ENCODE measurements around the gene DCAF7.

DCAF7 gene

DNA sequence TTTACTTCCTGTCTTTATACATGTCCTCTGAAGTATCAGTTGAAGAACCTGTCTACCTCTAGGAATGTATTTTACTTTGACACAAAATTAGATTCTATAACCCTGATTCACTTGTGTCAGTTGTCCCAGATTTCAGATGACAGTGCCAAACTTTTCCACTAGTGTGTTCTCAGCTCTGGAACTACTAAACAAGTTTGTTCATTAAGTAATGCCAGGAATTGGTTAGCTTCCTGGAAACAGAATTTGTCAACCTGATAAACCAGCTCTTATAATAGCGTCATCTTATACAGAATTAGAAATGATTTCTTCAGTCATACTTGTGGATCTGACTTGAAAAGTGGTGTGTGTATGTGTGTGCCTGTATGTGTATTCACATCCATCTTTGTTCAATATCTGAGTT, 79.3 kb downstream of the DCAF7 start:
- DNase-seq (ENCODE audit: low read depth in 2 of 2) = no peak

DNA sequence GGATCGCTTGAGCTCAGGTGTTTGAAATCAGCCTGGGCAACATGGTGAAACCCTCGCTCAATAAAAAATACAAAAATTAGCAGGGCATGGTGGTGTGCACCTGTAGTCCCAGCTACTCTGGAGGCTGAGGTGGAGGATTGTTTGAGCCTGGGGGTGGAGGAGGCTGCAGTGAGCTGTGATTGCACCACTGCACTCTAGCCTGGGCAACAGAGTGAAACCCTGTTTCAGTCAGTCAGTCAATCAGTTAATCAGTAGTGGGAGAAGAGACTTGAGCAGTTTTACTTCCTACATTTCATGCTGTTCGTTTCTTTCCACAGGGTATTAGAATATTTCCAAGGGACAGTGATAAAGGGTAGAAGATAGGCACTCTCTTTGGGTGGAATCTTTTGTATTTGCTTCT, 80.8 kb downstream of the DCAF7 start:
- DNase-seq (ENCODE audit: low read depth in 2 of 2) = no peak

DNA sequence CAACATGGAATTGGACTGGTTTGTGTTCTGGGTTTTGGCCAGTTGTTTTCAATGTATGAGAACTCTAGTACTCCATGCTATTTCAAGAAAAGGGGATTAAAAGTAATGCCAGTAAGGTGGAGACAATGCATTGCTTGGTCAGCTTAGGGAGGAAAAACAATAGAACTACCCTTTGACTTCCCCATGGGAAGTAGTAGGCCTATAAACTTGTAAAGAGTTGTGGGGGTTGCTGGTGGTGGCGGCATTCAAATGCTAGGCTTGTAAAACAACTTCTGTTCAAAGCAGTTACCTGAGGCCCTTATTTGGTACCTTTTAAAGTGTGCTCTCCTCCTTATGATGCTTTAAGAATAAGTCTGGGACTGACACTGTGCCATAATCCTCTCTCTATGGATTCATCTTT, 81.3 kb downstream of the DCAF7 start:
- DNase-seq (ENCODE audit: low read depth in 2 of 2) = no peak

DNA sequence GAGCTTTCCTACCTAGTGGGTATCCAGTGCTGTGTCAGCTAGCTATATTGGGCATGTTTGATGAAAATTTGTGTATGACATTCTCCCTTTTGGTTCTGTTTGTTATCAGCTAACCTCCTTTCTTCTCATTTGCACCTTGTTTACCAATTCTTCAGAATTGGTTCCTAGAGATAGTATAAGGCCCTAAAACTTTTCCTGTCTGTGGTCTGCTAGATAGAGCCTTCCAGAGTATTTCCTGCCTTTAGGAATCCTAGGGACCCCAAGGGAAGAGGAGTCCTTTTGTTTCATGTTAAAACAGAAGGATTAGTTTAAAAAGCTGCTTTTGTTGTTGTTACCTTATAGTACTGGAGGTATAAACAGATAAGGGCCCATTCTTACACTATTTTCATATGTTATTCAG, 83.5 kb downstream of the DCAF7 start:
- no peak for DNase-seq (ENCODE audit: low read depth in 2 of 2)

DNA sequence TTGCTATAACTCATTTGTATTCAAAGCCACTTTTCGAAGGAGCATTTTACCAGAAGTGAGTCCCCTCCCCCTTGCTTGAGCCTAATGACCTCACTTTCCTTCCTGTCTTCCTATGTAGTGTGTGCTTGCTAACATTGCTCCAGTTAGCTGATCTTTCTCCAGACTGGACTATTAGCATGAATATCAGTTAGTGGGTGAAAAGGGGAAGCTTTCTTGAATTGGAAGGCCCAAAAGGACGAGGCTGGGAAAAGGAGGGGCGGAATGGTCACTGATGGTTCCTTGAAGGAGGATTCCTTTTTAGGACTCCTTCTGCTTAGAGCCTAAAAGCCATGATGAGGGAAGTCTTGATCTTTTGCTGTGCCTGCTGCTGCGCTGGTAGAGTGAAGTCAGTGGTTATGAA, 83.9 kb downstream of the DCAF7 start:
- DNase-seq (ENCODE audit: low read depth in 2 of 2) = no peak

DNA sequence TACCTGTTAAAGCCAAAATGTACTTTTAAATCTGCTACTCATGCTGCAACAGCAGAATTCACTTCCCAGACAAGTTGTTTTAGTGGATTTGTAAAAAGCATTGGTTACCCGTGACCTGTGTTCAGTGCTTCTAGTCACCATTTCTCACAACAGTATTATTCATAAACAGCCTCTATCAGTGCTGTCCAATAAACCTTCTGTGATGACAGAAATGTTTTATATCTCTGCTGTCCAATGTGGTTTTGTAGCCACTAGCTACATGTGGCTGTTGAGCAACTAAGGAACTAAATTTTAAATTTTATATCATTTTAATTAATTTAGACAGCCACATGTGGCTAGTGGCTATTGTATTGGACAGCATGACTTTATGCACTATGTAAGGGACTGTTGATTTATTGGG, 84.5 kb downstream of the DCAF7 start:
- no peak for DNase-seq (ENCODE audit: low read depth in 2 of 2)

DNA sequence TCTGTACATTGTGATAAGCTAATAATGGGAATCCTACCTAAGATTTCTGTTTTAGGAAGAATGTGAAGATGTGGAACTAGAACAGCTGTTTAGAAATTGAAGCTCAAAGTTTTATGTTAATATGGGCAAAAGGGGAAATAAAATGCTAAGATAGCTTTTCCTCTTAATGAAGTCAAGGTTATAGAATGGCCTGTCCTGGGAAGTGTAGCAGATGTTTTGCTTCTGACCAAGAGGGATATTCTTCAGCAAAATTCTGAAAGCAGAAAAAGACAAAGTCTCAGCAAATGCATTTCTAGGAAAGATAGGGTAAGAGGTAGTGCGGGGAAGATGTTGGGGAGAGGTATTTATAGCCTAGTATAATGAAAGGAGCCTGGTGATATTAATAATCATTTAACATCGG, 85.0 kb downstream of the DCAF7 start:
- no peak for DNase-seq (ENCODE audit: low read depth in 2 of 2)

DNA sequence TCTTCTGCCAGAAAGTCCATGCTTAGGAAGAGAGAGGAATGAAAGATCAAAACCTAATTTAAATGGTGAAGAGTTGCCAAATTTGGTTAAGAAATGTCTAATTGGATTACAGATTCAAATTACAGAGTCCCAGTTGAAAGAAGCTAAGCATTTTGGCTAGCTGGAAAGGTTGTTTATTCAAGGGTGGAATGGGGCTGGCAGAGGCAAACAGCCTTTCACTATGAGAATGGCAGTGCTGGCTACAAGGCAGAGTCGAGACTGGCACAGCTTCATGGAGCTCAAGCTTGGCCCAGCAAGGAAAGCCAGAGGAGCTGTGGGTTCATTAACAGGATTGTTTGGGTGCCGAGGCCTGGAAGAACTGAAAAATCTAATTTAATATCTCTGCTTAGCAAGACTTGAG, 85.5 kb downstream of the DCAF7 start:
- no peak for DNase-seq (ENCODE audit: low read depth in 2 of 2)

DNA sequence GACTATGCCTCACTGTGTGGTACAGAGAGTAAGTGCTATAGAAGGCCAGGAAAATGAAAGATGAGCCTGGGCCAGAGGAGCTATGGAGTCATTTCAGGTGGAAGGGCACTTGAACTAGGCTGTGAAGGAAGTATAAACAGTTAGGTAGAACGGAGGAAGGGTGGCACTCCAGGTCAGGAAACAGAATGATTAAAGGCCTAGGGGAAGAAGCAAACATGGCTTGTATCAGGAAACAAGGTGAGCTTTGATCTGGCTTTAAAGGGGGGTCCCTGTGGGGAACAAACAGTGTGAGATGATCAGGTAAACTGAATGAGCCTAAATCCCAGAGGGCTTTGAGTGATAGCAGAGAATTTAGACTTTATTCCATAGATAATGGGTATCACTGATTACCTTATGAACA, 88.8 kb downstream of the DCAF7 start:
- DNase-seq (ENCODE audit: low read depth in 2 of 2) = no peak

DNA sequence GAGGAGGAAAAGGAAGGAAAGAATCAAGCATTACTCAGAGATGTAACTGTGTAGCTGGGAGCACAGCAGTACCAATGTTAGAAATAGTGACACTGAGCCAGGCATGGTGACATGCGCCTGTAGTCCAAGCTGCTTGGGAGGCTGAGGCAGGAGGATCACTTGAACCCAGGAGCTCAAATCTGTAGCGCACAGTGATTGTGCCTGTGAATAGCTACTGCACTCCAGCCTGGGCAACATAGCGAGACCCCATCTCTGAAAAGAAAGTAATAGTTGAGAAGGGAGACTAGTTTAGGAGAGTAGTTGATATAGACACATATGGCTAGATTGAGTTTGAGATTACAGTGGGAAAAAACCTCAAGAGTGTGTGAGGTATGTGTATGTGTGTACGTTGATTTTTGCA, 89.8 kb downstream of the DCAF7 start:
- no peak for DNase-seq (ENCODE audit: low read depth in 2 of 2)

DNA sequence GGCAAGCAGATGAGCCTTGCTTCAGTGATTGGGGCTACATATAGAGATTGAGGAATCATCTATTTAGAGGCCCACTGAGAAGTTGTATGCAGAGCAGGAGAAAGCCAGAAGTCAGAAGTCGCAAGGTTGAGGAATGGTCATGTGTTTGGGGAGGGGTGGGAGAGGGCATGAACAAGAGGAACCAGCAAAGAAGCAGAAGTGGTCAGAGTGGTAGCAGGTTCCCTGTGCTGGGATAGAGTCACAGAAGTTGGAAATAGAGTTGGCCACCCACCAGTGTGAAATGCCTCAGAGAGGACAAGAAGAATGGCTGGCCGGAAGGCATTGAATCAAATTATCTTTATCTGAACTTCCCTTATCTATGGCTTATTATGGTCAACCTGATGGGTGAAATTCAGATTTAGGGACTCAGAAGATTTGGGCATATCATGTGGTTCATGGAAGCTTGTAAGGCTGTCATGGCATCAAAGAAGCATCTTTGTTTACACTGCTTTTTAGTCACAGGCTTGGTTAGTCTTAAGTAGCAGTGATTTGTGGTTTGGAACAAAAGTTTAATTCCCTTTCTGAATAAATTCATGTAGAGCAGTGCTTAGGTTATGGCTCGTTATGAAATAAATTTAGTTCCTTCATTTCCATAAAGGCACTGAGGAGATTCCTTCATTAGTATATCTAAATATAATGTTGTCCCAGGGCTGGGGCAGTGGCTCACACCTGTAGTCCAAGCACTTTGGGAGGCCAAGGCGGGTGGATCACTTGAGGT, 91.6 kb downstream of the DCAF7 start:
- no peak for DNase-seq (ENCODE audit: low read depth in 2 of 2)

All from stimulated activated CD8-positive, alpha-beta memory T cell treated with anti-CD3 and anti-CD28 coated beads, Interleukin-7, amount 100 ng/mL, for 1 hour (primary cell).